ENCODE data around the gene TRIM28.

- TF ChIP-seq CTCF (IDR thresholded peaks at IDR 0.05) (peak in 1 of 7 experiments; percentile 8), EP300 (IDR thresholded peaks at IDR 0.05) (no peak), POLR2AphosphoS5 (IDR thresholded peaks at IDR 0.05) (peak; percentile 58 to 69 (median 65)), POLR2A (IDR thresholded peaks at IDR 0.05) (no peak)
Measured at GRCh38 chr19:58558623-58559274, 14.9 kb downstream of the TRIM28 start.

Measured in stomach (tissue), 4 donors.